KMS-11 (cell line): ENCODE data around the gene OSTM1.

ENCODE experiments used
- H2AFZ ChIP-seq: fragments of 200-600 bp; sonication (generic); 2 replicates; pipeline ENCODE4 v1.6.1; 2016; ENCODE audit warnings: antibody characterized with exemption, mixed run types, low read depth
- H3K27ac ChIP-seq: fragments of 200-600 bp; sonication (generic); 2 replicates; pipeline ENCODE4 v1.6.1; 2016; ENCODE audit warnings: mild to moderate bottlenecking, mixed run types
- H3K27me3 ChIP-seq: fragments of 200-600 bp; sonication (generic); 2 replicates; pipeline ENCODE4 v1.6.1; 2017; ENCODE audit warnings: mild to moderate bottlenecking, low read depth, mixed run types, moderate library complexity; ENCODE audit not compliant: insufficient read depth
- H3K36me3 ChIP-seq: fragments of 200-600 bp; sonication (generic); 2 replicates; pipeline ENCODE4 v1.6.1; 2017; ENCODE audit warnings: mild to moderate bottlenecking, mixed run types; ENCODE audit not compliant: insufficient read depth
- H3K4me1 ChIP-seq: fragments of 200-600 bp; sonication (generic); 2 replicates; pipeline ENCODE4 v1.6.1; 2016; ENCODE audit warnings: mild to moderate bottlenecking, low read depth, mixed run types; ENCODE audit not compliant: poor library complexity, severe bottlenecking
- H3K4me2 ChIP-seq: fragments of 200-600 bp; sonication (generic); 2 replicates; pipeline ENCODE4 v1.7.0; 2016; ENCODE audit warnings: mild to moderate bottlenecking, mixed run types
- H3K4me3 ChIP-seq: fragments of 200-600 bp; sonication (generic); IDR thresholded peaks from 2 replicates; pipeline ENCODE4 v1.6.1; 2017; ENCODE audit warnings: low read depth, low read length, mixed read lengths; ENCODE audit not compliant: insufficient read depth
- H3K79me2 ChIP-seq: fragments of 200-600 bp; sonication (generic); 2 replicates; pipeline ENCODE4 v1.6.1; 2016; ENCODE audit warnings: low read depth, mixed run types; ENCODE audit not compliant: insufficient read depth
- H3K9ac ChIP-seq: fragments of 200-600 bp; sonication (generic); 2 replicates; pipeline ENCODE4 v1.6.1; 2016; ENCODE audit warnings: mild to moderate bottlenecking, mixed run types
- H4K20me1 ChIP-seq: fragments of 200-600 bp; sonication (generic); 2 replicates; pipeline ENCODE4 v1.6.1; 2016; ENCODE audit warnings: mild to moderate bottlenecking, mixed run types; ENCODE audit not compliant: insufficient read depth
- TF ChIP-seq, protein P1 (sequence below): fragments of 200-600 bp; sonication (generic); conservative IDR thresholded peaks from 2 replicates; pipeline ENCODE4 v1.6.1; 2017; ENCODE audit warnings: low read depth, mild to moderate bottlenecking, antibody characterized with exemption, low read length, moderate library complexity, mixed read lengths

Gene OSTM1

DNA sequence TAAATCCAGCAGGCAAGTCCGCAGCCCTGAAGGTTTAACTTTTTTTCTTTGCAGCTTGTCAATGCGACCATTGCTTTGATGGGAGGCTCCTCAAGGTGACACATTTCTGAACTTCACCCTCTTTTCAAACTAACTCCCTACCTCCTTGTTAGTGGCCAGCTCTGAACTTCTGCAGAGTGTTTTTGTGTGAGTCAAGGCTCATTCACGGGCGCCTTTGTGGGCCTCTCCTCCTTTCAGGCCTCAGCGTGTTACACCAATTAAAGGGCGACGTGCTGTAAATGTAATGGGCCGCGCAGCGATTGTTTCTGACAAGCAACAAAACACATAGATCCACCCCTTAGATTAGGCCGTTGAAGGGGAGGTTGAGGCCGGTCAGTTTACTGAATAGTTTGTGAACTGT lies 45.8 kb upstream of the OSTM1 start:
- H3K27me3 ChIP-seq: no peaks in the 10 kb centered on the region; the same call in 1 of the 2 replicates
- H4K20me1 ChIP-seq: no peaks in the 10 kb centered on the region

DNA sequence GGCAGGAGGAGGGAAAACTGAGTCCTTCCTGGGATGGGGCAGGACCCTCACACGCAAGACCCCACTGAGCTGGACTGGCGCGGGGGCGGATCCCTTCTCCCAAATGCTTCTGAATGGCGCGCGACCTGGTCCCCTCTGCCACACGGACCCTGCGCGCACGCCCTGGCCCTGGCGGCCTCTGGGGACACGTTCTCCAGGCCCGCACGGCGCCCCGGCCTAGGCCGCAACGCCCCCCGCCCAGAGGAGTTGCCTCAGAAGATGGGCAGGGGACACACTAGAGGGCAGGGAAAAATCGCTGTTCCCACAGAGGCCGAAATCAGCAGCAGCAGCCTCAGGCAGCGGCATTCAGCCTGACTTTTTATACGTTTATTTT lies 45.2 kb upstream of the OSTM1 start:
- Histone ChIP-seq H3K27me3 (no peaks in the 10 kb centered on the region; the same call in 1 of the 2 replicates), H3K4me1 (no peaks in the 10 kb centered on the region), H4K20me1 (no peaks in the 10 kb centered on the region), H3K4me2 (no peak overlapping the region), H3K27ac (no peak overlapping the region), H3K9ac (no peak overlapping the region), H3K79me2 (no peaks in the 10 kb centered on the region), H3K4me3 (no peak overlapping the region), H3K36me3 (no peaks in the 10 kb centered on the region), H2AFZ (no peak overlapping the region)
- TF ChIP-seq, protein P1, sequence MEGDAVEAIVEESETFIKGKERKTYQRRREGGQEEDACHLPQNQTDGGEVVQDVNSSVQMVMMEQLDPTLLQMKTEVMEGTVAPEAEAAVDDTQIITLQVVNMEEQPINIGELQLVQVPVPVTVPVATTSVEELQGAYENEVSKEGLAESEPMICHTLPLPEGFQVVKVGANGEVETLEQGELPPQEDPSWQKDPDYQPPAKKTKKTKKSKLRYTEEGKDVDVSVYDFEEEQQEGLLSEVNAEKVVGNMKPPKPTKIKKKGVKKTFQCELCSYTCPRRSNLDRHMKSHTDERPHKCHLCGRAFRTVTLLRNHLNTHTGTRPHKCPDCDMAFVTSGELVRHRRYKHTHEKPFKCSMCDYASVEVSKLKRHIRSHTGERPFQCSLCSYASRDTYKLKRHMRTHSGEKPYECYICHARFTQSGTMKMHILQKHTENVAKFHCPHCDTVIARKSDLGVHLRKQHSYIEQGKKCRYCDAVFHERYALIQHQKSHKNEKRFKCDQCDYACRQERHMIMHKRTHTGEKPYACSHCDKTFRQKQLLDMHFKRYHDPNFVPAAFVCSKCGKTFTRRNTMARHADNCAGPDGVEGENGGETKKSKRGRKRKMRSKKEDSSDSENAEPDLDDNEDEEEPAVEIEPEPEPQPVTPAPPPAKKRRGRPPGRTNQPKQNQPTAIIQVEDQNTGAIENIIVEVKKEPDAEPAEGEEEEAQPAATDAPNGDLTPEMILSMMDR: no peak

More for the DNA sequence above, 45.8 kb upstream of the OSTM1 start:
- no peak overlapping the region for H3K4me3 ChIP-seq
- H3K4me2 ChIP-seq: no peak overlapping the region
- H3K27ac ChIP-seq: no peak overlapping the region
- no peak overlapping the region for H2AFZ ChIP-seq
- no peaks in the 10 kb centered on the region for H3K36me3 ChIP-seq
- H3K4me1 ChIP-seq: no peaks in the 10 kb centered on the region
- H3K9ac ChIP-seq: no peak overlapping the region
- TF ChIP-seq, protein P1: no peak
- no peaks in the 10 kb centered on the region for H3K79me2 ChIP-seq

DNA sequence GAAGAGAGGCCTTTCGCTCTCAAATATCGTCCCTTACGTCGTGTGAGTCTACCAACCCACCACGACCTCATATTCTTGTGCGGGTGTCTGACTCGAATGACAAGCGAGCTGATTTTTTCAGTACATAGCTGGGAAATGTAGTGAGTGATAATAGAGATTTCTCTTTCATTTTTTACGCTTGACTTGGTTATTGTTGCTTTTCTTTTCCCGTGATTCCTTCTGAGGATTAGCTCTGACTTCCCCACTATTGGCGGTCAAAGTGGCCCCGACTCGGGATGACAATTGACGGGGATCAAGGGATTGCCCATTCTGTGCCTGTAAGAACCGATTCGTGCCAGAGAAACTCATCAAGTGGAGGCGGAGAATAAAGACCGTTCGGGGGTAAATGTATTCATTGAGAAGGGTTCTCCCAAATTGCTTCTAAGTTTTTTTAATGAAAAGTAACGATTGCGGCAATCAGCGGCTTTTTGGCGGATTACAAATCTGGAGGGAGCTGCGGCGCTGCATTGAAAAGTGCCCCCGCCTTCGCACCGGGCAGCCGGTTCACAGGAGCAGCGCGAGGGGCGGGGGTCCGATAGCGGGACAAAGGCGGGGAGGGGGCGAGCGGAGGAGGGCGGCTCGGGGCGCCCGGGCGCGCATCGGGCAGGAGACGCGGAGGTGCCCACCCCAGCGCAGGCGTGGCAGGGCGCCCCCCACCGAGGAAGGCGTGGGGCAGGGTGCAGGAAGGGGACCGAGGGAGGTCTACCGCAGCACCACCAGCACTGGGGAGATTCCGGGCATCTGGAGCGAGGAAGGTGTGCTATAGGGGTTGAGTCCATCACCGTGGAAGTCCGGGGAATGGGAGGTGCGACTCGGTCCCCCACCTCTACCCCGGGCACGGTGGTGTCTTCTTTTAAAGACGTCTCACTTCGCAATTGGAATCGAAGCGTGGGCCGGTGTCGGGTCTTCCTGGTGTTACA lies 44.5 kb upstream of the OSTM1 start:
- H3K4me2 ChIP-seq: no peak overlapping the region

DNA sequence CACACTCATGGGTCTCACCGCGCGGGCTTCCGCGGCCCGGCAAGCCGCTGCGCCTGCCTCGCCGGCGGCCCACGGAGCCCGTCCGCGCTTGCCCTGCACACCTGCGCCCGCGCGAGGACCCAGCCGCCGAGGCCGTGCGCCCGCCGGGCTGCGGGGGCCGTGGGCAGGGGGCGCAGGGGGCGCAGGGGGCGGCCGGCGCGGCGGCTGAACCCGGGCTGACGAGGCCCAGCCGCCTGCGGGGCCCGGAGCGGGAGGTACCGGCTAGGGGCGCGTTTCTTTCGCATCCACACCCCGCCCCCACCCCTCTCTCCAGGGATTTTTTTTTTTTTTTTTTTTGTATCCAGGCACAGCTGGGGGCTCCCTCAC lies 43.8 kb upstream of the OSTM1 start:
- no peaks in the 10 kb centered on the region; the same call in 1 of the 2 replicates for H3K27me3 ChIP-seq

More for the DNA sequence above, 44.5 kb upstream of the OSTM1 start:
- H3K9ac ChIP-seq: no peak overlapping the region
- no peaks in the 10 kb centered on the region for H3K79me2 ChIP-seq
- H3K36me3 ChIP-seq: no peaks in the 10 kb centered on the region
- H3K27ac ChIP-seq: no peak overlapping the region
- TF ChIP-seq, protein P1: no peak
- no peaks in the 10 kb centered on the region; the same call in 1 of the 2 replicates for H3K27me3 ChIP-seq
- H4K20me1 ChIP-seq: no peaks in the 10 kb centered on the region
- H3K4me3 ChIP-seq: no peak overlapping the region
- H2AFZ ChIP-seq: no peak overlapping the region
- no peaks in the 10 kb centered on the region for H3K4me1 ChIP-seq

More for the DNA sequence above, 43.8 kb upstream of the OSTM1 start:
- H3K4me1 ChIP-seq: no peaks in the 10 kb centered on the region
- H3K4me2 ChIP-seq: peak overlapping the region; percentile 45; the same call in 1 of the 2 replicates
- H4K20me1 ChIP-seq: no peaks in the 10 kb centered on the region
- no peak overlapping the region for H3K4me3 ChIP-seq
- no peaks in the 10 kb centered on the region for H3K36me3 ChIP-seq
- TF ChIP-seq, protein P1: no peak
- no peaks in the 10 kb centered on the region for H3K79me2 ChIP-seq
- no peak overlapping the region for H3K27ac ChIP-seq
- H3K9ac ChIP-seq: no peak overlapping the region
- H2AFZ ChIP-seq: peak overlapping the region; percentile 85; the same call in 1 of the 2 replicates
